MM.1S (cell line): Measurements from ENCODE around the gene ALG2.

Experiments used
- DNase-seq: peaks from one replicate; pipeline ENCODE4 v3.0.0-alpha.2; 2015
- H2AFZ ChIP-seq: fragments of 300-600 bp; sonication (generic); 2 replicates; pipeline ENCODE4 v1.6.0; 2016; ENCODE audit warnings: antibody characterized with exemption, low read length
- H3F3A ChIP-seq: fragments of 300-600 bp; sonication (generic); 2 replicates; pipeline ENCODE4 v1.6.1; 2016; ENCODE audit warnings: mild to moderate bottlenecking, antibody characterized with exemption, low read length, moderate library complexity, mixed read lengths; ENCODE audit not compliant: insufficient read depth
- H3K27ac ChIP-seq: fragments of 300-600 bp; sonication (generic); 2 replicates; pipeline ENCODE4 v1.5.1; 2016; ENCODE audit warnings: mild to moderate bottlenecking, low read length
- H3K27me3 ChIP-seq: fragments of 300-600 bp; sonication (generic); replicated peaks from 2 replicates; pipeline ENCODE4 v1.6.0; 2016; ENCODE audit warnings: low read length; ENCODE audit not compliant: insufficient read depth
- H3K36me3 ChIP-seq: fragments of 300-600 bp; sonication (generic); replicated peaks from 2 replicates; pipeline ENCODE4 v1.6.1; 2016; ENCODE audit warnings: mild to moderate bottlenecking, low read length, mixed read lengths; ENCODE audit not compliant: insufficient read depth
- H3K4me1 ChIP-seq: fragments of 300-600 bp; sonication (generic); 2 replicates; pipeline ENCODE4 v1.6.1; 2016; ENCODE audit warnings: low read length, mixed read lengths
- H3K4me2 ChIP-seq: fragments of 300-600 bp; sonication (generic); 2 replicates; pipeline ENCODE4 v1.6.0; 2016; ENCODE audit warnings: low read depth, low read length
- H3K4me3 ChIP-seq: fragments of 300-600 bp; sonication (generic); 2 replicates; pipeline ENCODE4 v1.5.1; 2016; ENCODE audit warnings: low read length, mixed read lengths
- H3K79me2 ChIP-seq: fragments of 300-600 bp; sonication (generic); 2 replicates; pipeline ENCODE4 v1.6.1; 2016; ENCODE audit warnings: mixed run types, low read length, mixed read lengths
- H3K9ac ChIP-seq: fragments of 300-600 bp; sonication (generic); 2 replicates; pipeline ENCODE4 v1.6.1; 2016; ENCODE audit warnings: low read length, mixed read lengths
- H3K9me2 ChIP-seq: fragments of 300-600 bp; sonication (generic); replicated peaks from 2 replicates; pipeline ENCODE4 v1.6.1; 2016; ENCODE audit warnings: mild to moderate bottlenecking, low read length, mixed read lengths; ENCODE audit not compliant: insufficient read depth
- H3K9me3 ChIP-seq: fragments of 300-600 bp; sonication (generic); replicated peaks from 2 replicates; pipeline ENCODE4 v1.6.1; 2016; ENCODE audit warnings: mild to moderate bottlenecking, low read length, mixed read lengths; ENCODE audit not compliant: insufficient read depth
- H4K20me1 ChIP-seq: fragments of 300-600 bp; sonication (generic); 2 replicates; pipeline ENCODE4 v1.6.1; 2016; ENCODE audit warnings: mild to moderate bottlenecking, low read length, moderate library complexity, mixed read lengths; ENCODE audit not compliant: insufficient read depth
- EZH2 ChIP-seq: fragments of 300-600 bp; sonication (generic); optimal IDR thresholded peaks from 2 replicates; pipeline ENCODE3; 2017; ENCODE audit warnings: low read depth, mild to moderate bottlenecking, antibody characterized with exemption, low read length, mixed read lengths
- EZH2phosphoT487 ChIP-seq: fragments of 300-600 bp; sonication (generic); IDR thresholded peaks from 2 replicates; pipeline ENCODE4 v1.6.1; 2018; ENCODE audit warnings: antibody characterized with exemption, low read length
- TF ChIP-seq, protein P1 (sequence below): fragments of 300-600 bp; sonication (generic); IDR thresholded peaks from 2 replicates; pipeline ENCODE4 v1.5.1; 2016; ENCODE audit warnings: antibody characterized with exemption, low read length, mixed read lengths

Gene ALG2

DNA sequence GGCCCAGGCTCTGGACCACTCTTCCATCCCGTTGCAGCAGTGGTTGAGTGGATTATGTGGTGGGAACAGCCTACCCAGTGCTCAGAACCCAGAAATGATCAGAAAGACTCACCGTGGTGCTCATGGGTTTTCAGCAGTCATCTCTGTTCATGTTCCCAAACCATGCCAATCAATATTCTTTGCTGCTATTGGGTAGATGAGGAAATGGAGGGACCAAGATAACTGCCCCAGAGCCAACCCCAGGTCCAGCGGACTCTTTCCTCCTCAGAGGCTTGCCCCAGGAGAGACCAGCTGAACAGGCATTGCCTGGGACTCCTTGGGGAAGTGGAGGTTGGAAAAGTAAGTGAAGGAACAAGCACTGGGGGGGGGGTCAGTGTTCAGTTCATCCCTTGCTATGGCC is 38.1 kb downstream of the ALG2 start:
- no peak for DNase-seq
- H4K20me1 ChIP-seq = no peaks in the 10 kb centered on the region
- H3K36me3 ChIP-seq = no peaks in the 10 kb centered on the region
- H3K4me1 ChIP-seq = peaks cover 34% of the 10 kb centered on the region
- TF ChIP-seq EZH2phosphoT487 (no peak), EZH2 (no peak)
- TF ChIP-seq, protein P1, sequence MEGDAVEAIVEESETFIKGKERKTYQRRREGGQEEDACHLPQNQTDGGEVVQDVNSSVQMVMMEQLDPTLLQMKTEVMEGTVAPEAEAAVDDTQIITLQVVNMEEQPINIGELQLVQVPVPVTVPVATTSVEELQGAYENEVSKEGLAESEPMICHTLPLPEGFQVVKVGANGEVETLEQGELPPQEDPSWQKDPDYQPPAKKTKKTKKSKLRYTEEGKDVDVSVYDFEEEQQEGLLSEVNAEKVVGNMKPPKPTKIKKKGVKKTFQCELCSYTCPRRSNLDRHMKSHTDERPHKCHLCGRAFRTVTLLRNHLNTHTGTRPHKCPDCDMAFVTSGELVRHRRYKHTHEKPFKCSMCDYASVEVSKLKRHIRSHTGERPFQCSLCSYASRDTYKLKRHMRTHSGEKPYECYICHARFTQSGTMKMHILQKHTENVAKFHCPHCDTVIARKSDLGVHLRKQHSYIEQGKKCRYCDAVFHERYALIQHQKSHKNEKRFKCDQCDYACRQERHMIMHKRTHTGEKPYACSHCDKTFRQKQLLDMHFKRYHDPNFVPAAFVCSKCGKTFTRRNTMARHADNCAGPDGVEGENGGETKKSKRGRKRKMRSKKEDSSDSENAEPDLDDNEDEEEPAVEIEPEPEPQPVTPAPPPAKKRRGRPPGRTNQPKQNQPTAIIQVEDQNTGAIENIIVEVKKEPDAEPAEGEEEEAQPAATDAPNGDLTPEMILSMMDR = no peak
- H3K9ac ChIP-seq = no peak overlapping the region
- H3K27ac ChIP-seq = no peak overlapping the region
- no peaks in the 10 kb centered on the region for H3K79me2 ChIP-seq
- no peak overlapping the region for H3K4me2 ChIP-seq
- no peaks in the 10 kb centered on the region for H3K27me3 ChIP-seq
- H3F3A ChIP-seq = peaks cover 7% of the 10 kb centered on the region; the same call in 1 of the 2 replicates
- no peak overlapping the region for H3K4me3 ChIP-seq
- no peak overlapping the region for H2AFZ ChIP-seq
- no peaks in the 10 kb centered on the region for H3K9me3 ChIP-seq
- H3K9me2 ChIP-seq = no peaks in the 10 kb centered on the region

DNA sequence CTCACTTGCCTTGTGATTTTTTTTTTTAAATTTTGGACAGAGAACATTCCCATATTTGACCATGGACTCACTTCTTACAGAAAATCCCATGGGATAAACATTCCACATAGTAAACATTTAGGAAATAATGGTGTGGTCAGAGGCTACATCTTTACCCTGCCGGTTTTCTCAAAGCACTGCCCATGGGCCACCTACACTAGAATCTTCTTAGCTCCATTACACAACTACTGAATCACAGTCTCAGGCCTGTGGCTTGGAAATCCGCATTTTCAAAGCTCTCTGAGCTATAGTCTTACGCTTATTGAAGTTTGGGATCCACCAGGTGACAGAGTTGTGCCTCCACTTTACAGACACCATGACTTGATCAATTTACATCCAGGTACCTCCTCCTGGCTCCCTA is 39.4 kb downstream of the ALG2 start:
- H3K9me2 ChIP-seq = no peaks in the 10 kb centered on the region
- no peak overlapping the region for H3K27ac ChIP-seq
- H3K9ac ChIP-seq = no peak overlapping the region
- no peaks in the 10 kb centered on the region for H3K79me2 ChIP-seq
- TF ChIP-seq EZH2 (no peak), EZH2phosphoT487 (no peak)
- TF ChIP-seq, protein P1 = no peak
- peaks cover 3% of the 10 kb centered on the region; the same call in 1 of the 2 replicates for H3F3A ChIP-seq
- H2AFZ ChIP-seq = no peak overlapping the region
- H3K36me3 ChIP-seq = no peaks in the 10 kb centered on the region
- H3K4me1 ChIP-seq = peaks cover 24% of the 10 kb centered on the region
- H3K27me3 ChIP-seq = no peaks in the 10 kb centered on the region
- DNase-seq = no peak
- H3K9me3 ChIP-seq = no peaks in the 10 kb centered on the region
- H3K4me3 ChIP-seq = no peak overlapping the region
- H4K20me1 ChIP-seq = no peaks in the 10 kb centered on the region
- no peak overlapping the region for H3K4me2 ChIP-seq

DNA sequence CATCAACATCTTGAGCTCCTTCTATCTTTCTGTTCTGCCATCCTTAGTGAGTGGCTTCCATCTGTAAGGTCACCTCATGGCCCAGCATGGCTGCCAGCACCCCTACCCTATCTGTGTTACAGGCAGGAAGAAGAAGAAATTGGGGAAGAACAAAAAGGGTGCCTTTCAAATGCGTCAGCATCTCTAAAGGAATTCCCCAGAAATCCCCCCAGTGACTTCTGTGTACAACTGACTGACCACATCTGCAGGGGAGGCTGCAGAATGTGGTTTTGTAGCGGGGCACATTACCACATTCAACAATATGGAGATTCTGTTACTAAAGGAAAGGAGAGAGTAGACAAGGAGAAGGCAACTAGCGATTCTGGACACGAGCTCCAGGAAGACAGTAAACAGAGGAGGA is 40.1 kb downstream of the ALG2 start:
- Histone ChIP-seq H3K4me1 (peaks cover 17% of the 10 kb centered on the region), H3K79me2 (no peaks in the 10 kb centered on the region), H3K27me3 (no peaks in the 10 kb centered on the region), H3K36me3 (no peaks in the 10 kb centered on the region), H3K27ac (no peak overlapping the region), H2AFZ (peak overlapping the region; percentile 56), H3K9me3 (no peaks in the 10 kb centered on the region), H3K9me2 (no peaks in the 10 kb centered on the region), H3K9ac (no peak overlapping the region), H3F3A (no peaks in the 10 kb centered on the region), H3K4me2 (peak overlapping the region; percentile 9), H3K4me3 (no peak overlapping the region), H4K20me1 (no peaks in the 10 kb centered on the region)
- peak; percentile 35 for DNase-seq
- TF ChIP-seq, protein P1 = no peak
- no peak for TF ChIP-seq EZH2phosphoT487
